RWPE1 (cell line): ENCODE measurements around the gene GJB4.

Experiments used
- CTCF ChIA-PET: fragments of 350-600 bp; sonication (Branson Sonifier 250); formaldehyde crosslinking; extraction: SDS; loops from one replicate; lab custom pipeline; 2021; lab: Yijun Ruan, JAX
- POLR2A ChIA-PET: fragments of 400-600 bp; formaldehyde crosslinking; extraction: SDS; loops from one replicate; lab custom pipeline; 2020; ENCODE audit warnings: antibody characterized with exemption; ENCODE audit not compliant: low non-redundant PET; lab: Yijun Ruan, JAX
- DNase-seq: peaks from one replicate; pipeline ENCODE4 v3.0.0; 2012; ENCODE audit warnings: low spot score
- H3K27ac ChIP-seq: fragments of 450-650 bp; 2 replicates; pipeline ENCODE4 v1.5.1; 2017
- CTCF ChIP-seq: fragments of 450-650 bp; conservative IDR thresholded peaks from 2 replicates; pipeline ENCODE4 v1.5.1; 2017; ENCODE audit warnings: low read depth, mild to moderate bottlenecking

The GJB4 gene

GRCh38 chr1:34779962-34780361, 20.4 kb downstream of the GJB4 start:
- H3K27ac ChIP-seq = peak overlapping the region; percentile 99
- CTCF ChIA-PET = no interaction called here
- POLR2A ChIA-PET = interaction anchor here (0.6 to 1.7 kb wide), 2 partner anchors 16 to 25 kb away, joined by 3 to 19 read pairs; partner anchors contain the start of gene GJB5
- no peak for TF ChIP-seq CTCF
- DNase-seq = no peak

- TF ChIP-seq CTCF = no peak
- ChIA-PET CTCF (interaction anchor here (1.8 kb wide), 1 partner anchor 38 kb away, joined by 6 read pairs; no protein-coding TSS in a partner anchor), POLR2A (interaction anchor here (0.6 to 1.4 kb wide), 3 partner anchors 21 to 38 kb away, joined by 3 read pairs; partner anchors contain the start of gene GJB4)
- no peak for DNase-seq
- peak overlapping the region; percentile 99 for H3K27ac ChIP-seq
Observed at GRCh38 chr1:34780528-34780927, 21.0 kb downstream of the GJB4 start.

- POLR2A ChIA-PET = interaction anchor here (0.6 to 1.4 kb wide), 3 partner anchors 22 to 38 kb away, joined by 3 read pairs; partner anchors contain the start of gene GJB4
- peak; percentile 76 for DNase-seq
- TF ChIP-seq CTCF = no peak
- CTCF ChIA-PET = interaction anchor here (1.0 to 1.8 kb wide), 3 partner anchors 35 to 72 kb away, joined by 5 to 8 read pairs (median 6); no protein-coding TSS in a partner anchor
- peak within 1 kb of the TSS; percentile 99 for H3K27ac ChIP-seq
Observed at GRCh38 chr1:34781071-34781843, 21.7 kb downstream of the GJB4 start, which contains the start of gene GJB3. GJB3 (plus strand) TSS chr1:34781214; CDS start chr1:34784763, 3,549 bp downstream.

GRCh38 chr1:34781844-34782391, 22.4 kb downstream of the GJB4 start:
- H3K27ac ChIP-seq = peak overlapping the region; percentile 99
- peak; percentile 72 for DNase-seq
- ChIA-PET POLR2A (interaction anchor here (1.0 to 1.4 kb wide), 2 partner anchors 19 to 22 kb away, joined by 3 read pairs; partner anchors contain the start of gene GJB4), CTCF (interaction anchor here (1.0 to 1.8 kb wide), 3 partner anchors 36 to 71 kb away, joined by 5 to 8 read pairs (median 6); no protein-coding TSS in a partner anchor)
- 0 out of 2 replicates have a peak, but pooled peaks have one; percentile 16 for TF ChIP-seq CTCF

GRCh38 chr1:34784751-34785221, 25.2 kb downstream of the GJB4 start:
- no peak for TF ChIP-seq CTCF
- H3K27ac ChIP-seq = peak overlapping the region; percentile 74
- ChIA-PET CTCF (interaction anchor here (2.4 kb wide), 1 partner anchor 75 kb away, joined by 10 read pairs; the partner anchor contains the start of gene SMIM12), POLR2A (no interaction called here)
- no peak for DNase-seq
